ENCODE measurements around the gene TOMM40. TPM values are rescaled to one million over a fixed set of nuclear protein-coding genes. Genes with fewer than 3 reads are reported as not detected.
"Not testable (repeated sequence)": the region's sequence is repeated elsewhere in the genome, so short reads cannot be mapped to it uniquely, and the experiment has no call there.

The TOMM40 gene
- total RNA-seq, 1 donor from 2014 or later, result 80.6 TPM

GRCh38 chr19:44879309-44880065 is 11.6 kb upstream of the TOMM40 start:
- CTCF ChIA-PET, result no interaction called here

GRCh38 chr19:44882063-44882462 is 9.0 kb upstream of the TOMM40 start:
- intact Hi-C loops (cut with micrococcal nuclease), result no loop called here
- POLR2A ChIA-PET, result no interaction called here
- H3K9me3 Mint-ChIP-seq, result no peaks in the 10 kb centered on the region
- ATAC-seq (ENCODE audit: low read depth) (no peak), DNase-seq (no peak)
- H3K4me1 Mint-ChIP-seq, result no peaks in the 10 kb centered on the region
- CTCF ChIA-PET, result no interaction called here
- TF ChIP-seq CTCF (IDR thresholded peaks at IDR 0.05), result no peak
- H3K4me3 Mint-ChIP-seq, result no peak overlapping the region
- H3K27me3 Mint-ChIP-seq, result peaks cover 11% of the 10 kb centered on the region
- H3K36me3 Mint-ChIP-seq (ENCODE audit: low read depth), result no peaks in the 10 kb centered on the region
- H3K27ac Mint-ChIP-seq, result no peak overlapping the region

More at GRCh38 chr19:44879309-44880065, 11.6 kb upstream of the TOMM40 start:
- Mint-ChIP-seq H3K36me3 (ENCODE audit: low read depth) (no peaks in the 10 kb centered on the region), H3K4me1 (no peaks in the 10 kb centered on the region), H3K9me3 (no peaks in the 10 kb centered on the region), H3K27ac (no peak overlapping the region), H3K4me3 (no peak overlapping the region), H3K27me3 (peaks cover 9% of the 10 kb centered on the region)
- intact Hi-C loops (cut with micrococcal nuclease), result no loop called here
- no peak for TF ChIP-seq CTCF (IDR thresholded peaks at IDR 0.05)
- DNase-seq, result no peak
- POLR2A ChIA-PET, result interaction anchor here (0.6 kb wide), 1 partner anchor 138 kb away, joined by 4 read pairs; no protein-coding TSS in a partner anchor
- no peak for ATAC-seq (ENCODE audit: low read depth)

- CTCF ChIA-PET, result not testable (repeated sequence)
These were observed 8.2 kb upstream of the TOMM40 start for GRCh38 chr19:44882619-44883397.

GRCh38 chr19:44883922-44884321 is 7.1 kb upstream of the TOMM40 start:
- Mint-ChIP-seq H3K9me3 (no peaks in the 10 kb centered on the region), H3K27me3 (peaks cover 9% of the 10 kb centered on the region), H3K27ac (no peak overlapping the region), H3K4me1 (peaks cover 1% of the 10 kb centered on the region), H3K4me3 (no peak overlapping the region), H3K36me3 (ENCODE audit: low read depth) (no peaks in the 10 kb centered on the region)
- ATAC-seq (ENCODE audit: low read depth) (no peak), DNase-seq (no peak)
- TF ChIP-seq CTCF (IDR thresholded peaks at IDR 0.05), result no peak
- CTCF ChIA-PET, result no interaction called here
- intact Hi-C loops (cut with micrococcal nuclease), result no loop called here
- POLR2A ChIA-PET, result no interaction called here

More at GRCh38 chr19:44882619-44883397, 8.2 kb upstream of the TOMM40 start:
- H3K4me1 Mint-ChIP-seq; H3K9me3 Mint-ChIP-seq; H3K27ac Mint-ChIP-seq; H3K27me3 Mint-ChIP-seq; ATAC-seq (ENCODE audit: low read depth); H3K36me3 Mint-ChIP-seq (ENCODE audit: low read depth); POLR2A ChIA-PET; DNase-seq; H3K4me3 Mint-ChIP-seq; intact Hi-C loops (cut with micrococcal nuclease): not testable (repeated sequence)

- Mint-ChIP-seq H3K36me3 (ENCODE audit: low read depth) (no peaks in the 10 kb centered on the region), H3K27ac (no peak overlapping the region), H3K27me3 (peaks cover 8% of the 10 kb centered on the region), H3K4me1 (peaks cover 5% of the 10 kb centered on the region), H3K9me3 (peaks cover 2% of the 10 kb centered on the region), H3K4me3 (no peak overlapping the region)
- ATAC-seq (ENCODE audit: low read depth), result no peak
- no peak for DNase-seq
- ChIA-PET CTCF (no interaction called here), POLR2A (no interaction called here)
- intact Hi-C loops (cut with micrococcal nuclease), result no loop called here
- no peak for TF ChIP-seq CTCF (IDR thresholded peaks at IDR 0.05)
These were observed 6.5 kb upstream of the TOMM40 start for GRCh38 chr19:44884566-44884965.
